Uterus (tissue), 2 donors: ENCODE data around the gene SVOP.

Experiments
- CTCF ChIP-seq, 4 experiments: fragments of 200-600 bp in 2 of 4; fragments of 450-650 bp in 2 of 4; sonication (generic) in 2 of 4; IDR thresholded peaks; one replicate each; pipeline ENCODE4 v1.5.1; 2016 to 2019; ENCODE audit warnings: antibody characterized with exemption in 4 of 4, mild to moderate bottlenecking in 2 of 4, moderate library complexity in 1 of 4
- POLR2A ChIP-seq, 2 donors: fragments of 450-650 bp; IDR thresholded peaks; one replicate each; pipeline ENCODE4 v1.6.1; 2016; ENCODE audit warnings: antibody characterized with exemption in 2 of 2, mild to moderate bottlenecking in 1 of 2, moderate library complexity in 1 of 2

- TF ChIP-seq CTCF (IDR thresholded peaks at IDR 0.05), result no peak
- TF ChIP-seq POLR2A (IDR thresholded peaks at IDR 0.05), result no peak
Observed at GRCh38 chr12:109010259-109010658, 10.6 kb downstream of the SVOP start.
